CD1c-positive myeloid dendritic cell (primary cell): ENCODE data around the gene USP47.
A peak's percentile ranks its signal among the peaks of the same experiment; 100 is the strongest.

ENCODE experiments used
- DNase-seq: peaks from one replicate; pipeline ENCODE4 v3.0.0-alpha.2; 2016; ENCODE audit errors: extremely low spot score

The USP47 gene

DNA sequence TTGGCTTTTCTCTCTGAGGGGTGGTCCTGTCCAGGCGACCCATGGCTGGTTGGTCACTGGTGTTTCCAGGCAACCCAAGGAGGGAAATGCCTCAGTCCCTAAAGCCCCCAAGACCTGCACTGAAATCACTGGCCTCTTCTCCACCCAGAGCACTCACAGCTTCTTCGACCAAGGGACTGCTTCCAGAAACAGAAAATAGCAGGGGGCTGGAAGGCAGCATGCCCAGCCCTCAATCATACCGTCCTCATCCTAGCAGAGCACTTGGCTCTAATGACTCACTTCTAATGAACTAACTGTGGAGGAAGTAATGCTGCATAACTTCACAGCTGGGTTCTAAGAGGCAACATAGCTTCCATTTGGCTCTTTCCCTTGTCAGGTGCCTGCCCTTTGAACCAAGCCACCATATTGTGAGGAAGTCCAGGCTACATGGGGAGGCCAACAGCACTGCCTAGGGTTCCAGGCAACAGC is 139.1 kb downstream of the USP47 start:
- no peak for DNase-seq

DNA sequence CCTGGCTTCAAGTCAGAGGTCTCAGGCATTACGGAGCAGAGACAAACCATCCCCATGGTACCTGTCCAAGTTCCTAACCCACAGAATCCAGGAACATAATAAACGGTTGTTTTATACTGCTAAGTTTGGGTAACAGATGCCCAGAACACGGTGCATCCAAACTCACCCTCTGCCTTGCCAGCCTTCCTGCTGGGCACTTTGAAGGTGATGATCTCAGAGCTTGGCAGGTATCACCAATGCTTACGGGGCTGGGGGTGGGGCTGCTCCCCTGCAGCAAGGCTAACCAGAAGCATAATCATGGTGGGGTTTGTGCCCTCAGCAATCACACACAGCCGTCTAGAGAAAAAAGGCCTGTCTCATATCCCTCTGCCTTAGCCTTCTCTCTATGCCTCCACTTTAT is 139.6 kb downstream of the USP47 start:
- DNase-seq: no peak

DNA sequence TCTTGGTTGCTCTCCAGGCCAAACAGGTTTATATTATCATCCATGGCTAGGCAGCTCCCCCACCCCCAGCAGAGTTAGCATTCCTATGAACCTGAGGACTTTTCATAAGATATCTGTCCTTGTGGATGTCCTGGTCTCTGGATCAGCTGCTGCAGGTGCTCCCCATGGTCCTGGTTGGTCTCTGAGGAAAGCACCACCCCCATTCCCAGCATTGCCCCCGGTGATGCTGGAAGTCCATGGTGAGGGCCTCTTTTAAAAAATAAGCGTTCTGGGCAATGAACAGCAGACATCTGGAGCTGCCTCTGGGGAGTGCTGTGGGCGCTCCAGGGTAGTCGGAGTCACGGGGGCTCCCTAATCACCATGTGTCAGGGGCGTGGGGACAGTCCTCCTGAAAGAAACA is 140.1 kb downstream of the USP47 start:
- no peak for DNase-seq

DNA sequence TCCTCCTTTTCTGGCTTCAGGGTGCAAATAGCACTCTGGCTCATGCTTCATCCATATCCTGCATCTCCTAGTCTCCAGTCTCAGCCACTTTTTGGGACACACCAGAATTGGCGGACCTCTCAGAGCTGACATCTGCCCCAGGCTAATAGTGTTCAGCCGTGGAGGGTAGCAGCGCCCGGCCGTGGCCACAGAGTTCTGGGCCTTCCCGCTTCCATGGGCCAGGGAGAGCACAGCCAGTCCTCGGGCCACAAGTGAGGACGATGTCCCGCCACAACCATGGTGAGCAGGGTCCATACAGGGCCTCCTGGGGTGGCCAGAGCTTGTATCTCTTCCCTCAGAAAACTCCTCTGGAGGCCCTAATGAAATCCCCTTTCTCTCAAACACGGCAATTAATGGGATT is 140.7 kb downstream of the USP47 start:
- DNase-seq: no peak

DNA sequence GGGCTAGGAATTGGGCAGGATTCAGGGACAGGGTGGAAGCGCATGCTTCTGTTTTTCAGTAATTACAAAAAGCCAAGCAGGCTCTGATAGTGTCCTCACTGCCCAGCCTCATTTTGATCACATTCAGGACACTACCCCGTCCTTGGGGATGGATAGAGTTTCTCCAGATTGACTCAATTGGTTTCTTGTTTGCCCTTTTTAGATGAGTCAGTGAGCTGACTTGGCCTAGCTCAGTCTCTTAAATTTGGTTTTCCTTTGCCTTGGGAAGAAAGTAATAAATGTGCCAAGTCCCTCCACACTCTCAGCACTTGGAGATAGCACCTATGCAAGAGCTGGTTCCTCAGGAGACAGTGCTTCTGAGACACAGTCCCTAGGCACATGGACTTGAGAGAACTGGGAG is 141.2 kb downstream of the USP47 start:
- no peak for DNase-seq

DNA sequence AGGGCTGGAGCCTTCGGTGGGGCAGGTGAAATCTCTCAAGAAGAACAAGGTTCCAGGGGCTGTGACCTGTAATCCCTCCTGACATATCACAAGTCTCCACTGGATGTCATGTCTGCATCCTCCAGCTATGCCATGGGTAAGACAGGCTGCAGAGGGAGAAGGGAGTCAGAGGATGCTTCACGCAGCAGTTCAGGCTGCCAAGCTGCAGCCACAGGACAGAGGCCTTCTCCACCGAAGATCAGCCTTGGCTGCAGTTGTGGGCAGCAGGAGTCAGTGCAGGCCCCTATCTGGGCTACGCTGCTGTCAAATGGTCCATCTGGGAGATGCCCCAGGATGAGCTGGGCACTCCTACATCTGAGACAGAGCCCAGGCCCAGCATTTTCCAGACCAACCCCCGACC is 141.7 kb downstream of the USP47 start:
- DNase-seq: no peak

DNA sequence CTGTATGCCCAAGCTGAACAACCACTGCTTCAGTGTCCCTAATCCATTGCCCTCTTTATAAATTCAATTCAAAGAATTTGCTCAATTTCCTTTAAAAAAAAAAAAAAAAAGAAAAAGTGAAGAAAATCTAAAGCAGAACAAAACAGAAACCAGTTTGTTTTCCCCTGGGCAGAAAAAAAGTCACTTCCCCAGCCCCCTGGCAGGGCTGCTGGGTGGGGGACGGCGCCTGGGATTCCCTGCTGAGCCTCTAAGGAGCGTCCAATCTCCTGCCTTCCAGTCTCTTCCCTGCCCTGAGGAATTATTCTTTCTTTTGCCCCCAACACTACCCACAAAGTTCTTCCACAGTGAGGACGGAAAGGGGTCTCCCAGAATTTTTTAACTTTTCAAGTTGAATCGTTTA is 142.8 kb downstream of the USP47 start:
- no peak for DNase-seq

DNA sequence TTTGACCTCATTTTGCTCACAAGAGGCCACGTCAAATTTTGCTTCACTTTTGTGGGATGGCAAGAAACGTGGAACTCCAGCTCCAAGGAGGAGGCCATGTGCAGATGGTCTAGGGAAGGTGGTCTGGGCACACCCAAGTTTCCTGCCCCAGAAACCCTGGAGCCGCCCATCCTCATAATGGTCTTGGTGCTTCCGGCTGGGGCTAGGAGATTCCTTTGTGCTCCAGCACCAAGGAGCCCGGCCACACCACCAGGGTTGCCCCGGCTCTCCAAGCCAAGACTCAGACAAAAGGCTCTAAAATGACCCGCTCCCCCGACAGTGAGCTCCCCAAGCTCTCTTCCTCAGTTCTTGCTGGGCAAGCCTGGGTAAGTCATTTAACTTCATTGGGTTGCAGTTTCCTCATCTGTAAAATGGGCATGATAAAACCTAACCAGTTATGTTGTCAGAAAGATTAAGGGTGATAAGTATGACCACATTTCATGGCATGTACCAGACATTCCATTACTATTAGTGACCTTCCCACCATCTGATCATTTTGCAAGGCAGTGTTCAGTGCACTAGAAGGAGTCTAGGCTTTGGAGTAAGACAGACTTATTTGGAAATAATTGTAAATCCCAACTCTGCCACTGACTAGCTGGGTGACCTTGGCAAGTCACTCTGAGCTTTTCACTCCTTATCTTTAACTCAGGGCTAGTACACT is 143.4 kb downstream of the USP47 start:
- no peak for DNase-seq

DNA sequence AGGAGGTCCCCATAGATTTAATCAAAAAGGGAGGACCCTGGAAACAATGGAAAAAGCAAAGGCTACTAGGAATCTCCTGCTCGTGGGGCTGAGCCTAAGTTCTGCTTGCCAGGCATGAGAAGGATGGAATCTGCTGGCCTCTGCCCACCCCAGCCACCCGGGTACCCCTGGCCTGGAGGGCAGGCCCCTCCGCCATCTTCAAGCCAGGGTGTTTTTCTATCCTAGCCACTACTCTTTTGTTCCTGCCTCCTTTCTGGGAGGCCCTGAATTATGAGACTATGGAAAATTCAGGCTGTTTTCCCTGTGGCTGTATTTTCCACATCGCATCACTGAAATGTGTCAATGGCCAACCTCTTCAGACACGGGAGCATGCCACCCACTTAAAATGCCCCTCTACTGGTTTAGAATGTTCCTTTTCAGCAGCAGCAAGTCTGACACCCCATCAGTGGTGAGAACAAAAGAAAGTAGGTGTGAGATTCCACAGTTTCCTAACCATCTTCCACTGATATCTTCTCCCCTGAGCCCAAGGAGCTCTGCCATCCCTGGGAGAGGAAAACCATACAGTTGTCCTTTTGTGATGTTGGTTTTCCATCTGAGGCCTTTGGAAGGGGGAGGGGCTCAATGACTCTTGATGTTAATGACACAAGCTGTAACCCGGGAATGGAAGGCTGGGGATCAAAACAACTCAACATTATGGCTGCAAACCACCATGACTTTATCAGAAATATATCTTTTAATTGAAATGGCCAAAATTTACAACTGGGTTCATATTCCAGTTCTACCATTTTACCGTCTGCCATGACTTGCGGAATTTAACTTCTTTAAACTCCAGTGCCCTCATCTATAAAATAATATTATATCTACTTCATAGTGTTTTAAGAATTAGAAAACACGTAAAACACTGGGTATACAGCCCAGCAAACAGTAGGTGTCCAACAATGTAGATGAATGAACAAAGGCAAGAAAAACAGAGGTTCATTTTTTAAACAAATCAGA is 144.5 kb downstream of the USP47 start:
- DNase-seq: no peak

DNA sequence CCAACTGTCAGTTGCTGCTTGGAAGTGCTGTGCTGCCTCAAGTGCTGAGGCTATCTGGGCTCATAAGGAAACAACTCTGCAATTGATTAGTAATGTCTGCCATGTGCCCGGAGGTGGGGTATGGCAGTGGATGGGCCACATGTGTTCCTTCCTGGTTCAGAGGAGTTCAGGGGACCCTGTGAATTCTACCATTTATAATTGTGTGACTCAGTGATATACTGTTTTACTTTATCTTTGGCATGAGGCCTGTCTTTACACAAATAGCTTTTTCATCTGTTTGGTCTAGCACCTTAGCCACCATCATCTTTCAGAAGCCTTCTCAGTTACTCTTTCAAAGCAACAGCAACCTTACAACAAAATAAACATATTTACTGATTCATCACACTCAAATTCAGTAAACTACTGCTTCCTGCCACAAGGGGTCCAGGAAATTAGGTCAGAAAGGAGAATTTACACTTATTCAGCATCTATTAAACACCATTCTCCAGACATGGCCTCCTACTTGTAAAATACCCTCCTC is 145.8 kb downstream of the USP47 start:
- DNase-seq: no peak

DNA sequence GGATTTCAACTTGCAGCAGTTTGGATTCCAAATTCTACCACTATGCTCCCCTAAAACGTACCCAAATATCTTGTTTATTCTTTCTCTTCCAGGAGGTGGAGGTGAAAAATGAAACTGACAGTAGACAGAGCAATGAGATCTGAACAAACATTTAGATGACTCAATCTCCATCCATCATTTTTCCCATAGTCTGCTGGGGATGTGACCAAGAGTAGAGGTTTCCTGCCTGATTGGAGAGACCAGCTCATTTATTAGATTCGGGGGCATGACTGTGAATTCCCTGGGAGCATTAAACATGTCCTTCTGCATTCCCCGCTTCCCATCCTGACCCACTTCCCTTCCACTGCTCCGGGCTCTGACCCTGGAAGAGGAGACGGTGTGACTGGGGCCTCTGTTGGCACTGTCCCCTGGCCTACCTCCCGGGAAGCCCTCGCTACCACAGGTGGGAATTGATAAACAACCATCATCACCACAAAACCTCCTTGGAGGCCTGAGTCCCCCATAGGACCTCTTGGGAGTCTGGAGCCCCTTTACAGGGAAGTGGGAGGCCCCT is 146.4 kb downstream of the USP47 start:
- no peak for DNase-seq

DNA sequence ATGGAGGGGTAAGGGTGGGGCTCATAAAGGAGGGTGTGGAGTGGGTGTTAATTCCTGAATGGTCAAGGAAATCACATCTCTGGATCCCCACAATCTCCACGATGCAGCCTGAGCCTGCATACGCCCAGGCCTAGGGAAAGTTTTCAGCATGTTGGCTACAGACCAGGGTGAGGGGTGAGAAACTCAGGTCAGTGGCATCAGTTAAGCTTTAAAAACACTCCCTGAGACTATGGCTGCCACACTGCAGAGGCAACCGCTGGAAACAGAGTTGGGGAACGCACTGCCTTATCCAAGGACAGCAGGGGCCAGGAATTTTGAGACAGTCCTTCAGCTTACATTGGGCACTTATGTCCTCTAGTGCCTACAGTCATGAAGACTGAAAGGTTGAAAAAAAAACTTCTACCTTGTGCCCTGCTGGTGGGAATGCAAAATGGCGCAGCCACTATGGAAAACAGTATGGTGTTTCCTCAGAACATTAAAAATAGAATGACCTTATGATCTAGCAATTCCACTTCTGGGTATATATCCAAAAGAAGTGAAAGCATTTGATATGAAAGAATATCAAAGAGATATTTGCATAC is 147.0 kb downstream of the USP47 start:
- DNase-seq: no peak

DNA sequence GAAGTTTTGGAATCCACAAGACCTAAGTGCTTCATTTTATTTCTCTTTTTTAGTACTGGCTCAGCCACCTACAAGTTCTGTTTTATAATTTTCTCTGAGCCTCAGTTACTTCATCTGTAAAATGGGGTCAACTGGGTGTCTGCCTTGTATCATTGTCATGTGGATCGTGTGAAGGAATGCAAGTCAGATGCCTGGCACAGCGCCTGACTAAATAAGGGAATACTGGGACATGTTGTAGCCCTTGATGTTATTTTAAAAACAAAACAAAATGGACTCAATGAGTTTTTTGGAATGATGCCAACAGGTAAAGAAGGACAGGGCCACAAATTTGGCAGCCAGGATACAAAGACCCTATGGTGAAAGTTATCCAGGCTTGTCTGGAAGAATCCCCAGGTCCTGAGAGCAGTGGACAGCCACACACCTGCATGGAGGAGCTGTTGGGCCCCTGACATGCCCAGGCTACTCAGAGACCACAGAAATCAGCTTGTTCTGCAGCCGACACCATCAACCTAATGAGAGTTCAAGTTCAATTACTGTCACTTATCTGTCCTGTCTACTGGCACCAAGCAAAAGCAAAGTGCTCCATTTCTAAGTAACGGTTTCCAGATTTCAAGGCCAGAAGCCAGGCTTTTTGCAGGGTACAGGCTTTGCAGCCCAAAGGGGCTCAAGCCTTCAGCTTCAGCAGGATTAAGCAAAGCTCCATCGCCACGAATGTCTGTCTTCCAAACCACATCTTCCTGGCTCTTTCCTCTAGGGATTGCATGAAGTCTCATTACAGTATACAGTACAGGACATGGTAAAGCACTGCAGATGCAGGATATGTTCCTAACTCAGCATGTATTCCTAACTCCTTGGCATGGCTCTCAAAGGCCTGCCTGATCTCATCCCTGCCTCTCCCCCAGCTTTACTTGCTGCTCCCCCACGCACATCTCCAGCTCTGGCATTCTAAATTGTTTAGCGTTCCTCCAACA is 148.3 kb downstream of the USP47 start:
- DNase-seq: no peak

DNA sequence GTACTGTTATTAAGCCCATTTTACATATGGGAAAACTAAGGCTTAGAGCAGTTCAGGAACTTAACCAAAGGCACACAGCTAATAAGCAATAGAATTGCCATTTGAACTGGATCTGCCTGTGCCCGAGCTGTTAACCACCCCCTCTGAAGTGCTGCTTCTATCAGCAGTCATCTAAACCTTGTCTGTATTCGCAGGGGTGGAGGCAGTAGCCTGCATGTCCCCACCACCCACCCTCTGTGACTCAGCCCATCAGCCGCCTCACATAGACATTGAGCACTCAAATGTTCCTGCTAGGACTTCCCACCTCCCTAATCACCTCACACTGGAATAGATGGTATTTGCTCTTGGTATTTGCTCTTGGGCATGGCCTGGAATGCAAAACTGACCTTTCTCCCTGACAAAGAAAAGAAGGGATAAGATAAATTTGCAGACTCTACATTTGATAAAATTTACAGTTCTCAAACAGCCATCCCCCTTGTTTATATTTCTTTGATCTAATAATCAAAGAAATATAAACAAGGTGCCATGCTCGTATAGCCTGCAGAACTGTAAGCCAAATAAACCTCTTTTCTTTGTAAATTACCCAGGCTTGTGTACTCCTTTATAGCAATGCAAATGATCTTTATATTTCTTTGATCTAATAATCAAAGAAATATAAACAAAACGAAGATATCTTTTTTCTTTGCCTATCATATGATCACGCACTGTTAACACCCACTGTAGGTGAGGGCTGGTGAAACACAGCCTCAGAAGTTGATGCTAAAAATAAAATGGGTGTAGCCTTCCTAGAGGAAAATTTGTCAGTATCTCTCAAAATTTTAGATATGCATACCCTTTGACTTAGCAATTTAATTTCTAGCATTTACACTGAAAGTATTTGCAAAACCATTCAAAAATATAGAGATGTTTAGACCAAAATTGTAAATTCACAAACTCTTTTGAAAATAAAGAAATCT is 150.8 kb downstream of the USP47 start:
- no peak for DNase-seq

DNA sequence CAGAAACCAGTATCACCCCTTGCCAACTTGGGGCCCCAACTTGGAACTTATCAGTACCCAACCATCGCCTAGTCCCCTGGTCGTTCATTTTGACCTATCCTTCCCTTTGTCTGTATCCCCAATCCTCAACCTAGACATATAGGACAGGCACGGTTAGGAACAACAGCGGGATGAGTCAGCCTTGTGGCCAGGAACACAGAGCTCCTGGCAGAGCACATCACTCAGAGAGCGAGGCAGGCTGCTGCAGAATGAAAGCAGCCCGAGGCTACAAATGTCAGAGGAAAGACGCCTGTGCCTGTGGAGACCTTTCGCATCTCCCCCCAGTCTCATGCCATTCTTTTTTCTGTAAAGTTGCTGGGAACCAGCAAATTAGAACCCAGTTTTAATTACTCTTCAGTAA is 152.1 kb downstream of the USP47 start:
- no peak for DNase-seq

DNA sequence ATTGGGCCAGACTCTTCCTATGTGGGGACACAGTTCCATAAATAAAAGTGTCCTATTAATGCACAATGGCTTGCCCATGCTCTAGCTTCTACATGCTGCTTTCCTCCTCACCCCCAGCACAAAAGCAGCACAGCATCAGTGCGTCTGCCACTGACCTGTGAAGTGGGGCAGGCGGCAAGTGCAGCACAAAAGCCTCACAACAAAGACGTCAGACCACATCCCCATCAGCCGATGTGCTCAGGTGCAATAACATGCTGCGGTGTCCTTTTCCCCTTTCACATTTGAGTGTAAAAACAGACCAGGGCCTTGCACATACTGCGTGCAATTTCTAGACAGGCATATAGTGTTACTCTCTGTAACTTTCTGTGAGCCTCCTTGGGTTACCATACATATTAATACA is 153.8 kb downstream of the USP47 start:
- no peak for DNase-seq

DNA sequence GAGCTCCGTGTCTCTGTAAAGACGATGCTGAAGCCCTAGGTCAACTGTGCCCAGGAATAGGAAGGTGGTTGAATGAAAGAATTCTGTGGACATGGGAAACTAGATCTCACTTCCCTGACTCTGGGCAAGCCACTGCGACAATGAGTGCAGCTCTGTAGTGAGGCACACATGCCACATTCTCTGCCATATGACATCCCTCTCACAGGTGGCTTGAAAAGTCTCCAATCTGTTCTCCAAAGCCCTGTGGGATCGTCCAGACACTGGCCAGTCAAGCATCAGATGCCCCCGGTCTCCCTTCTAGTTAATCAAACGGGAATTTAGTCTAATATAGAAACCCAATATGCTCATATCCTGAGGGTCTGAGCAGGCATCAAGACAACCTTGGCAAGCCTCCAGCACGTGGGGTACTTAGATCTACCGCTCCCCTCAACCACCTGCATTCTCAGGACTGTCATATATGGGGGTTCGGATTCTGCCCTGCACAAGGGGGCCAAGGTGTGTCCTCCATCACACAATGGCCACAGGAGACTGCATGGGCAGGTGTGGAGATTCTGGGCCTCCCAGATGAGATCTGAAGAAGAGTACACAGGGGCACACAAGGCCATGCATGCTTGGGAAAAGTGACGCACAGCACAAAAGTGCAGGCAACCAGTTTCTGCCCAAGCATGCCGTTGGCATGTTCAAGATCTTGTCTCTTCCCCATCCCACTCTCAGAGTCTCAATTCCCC is 154.7 kb downstream of the USP47 start:
- DNase-seq: no peak

DNA sequence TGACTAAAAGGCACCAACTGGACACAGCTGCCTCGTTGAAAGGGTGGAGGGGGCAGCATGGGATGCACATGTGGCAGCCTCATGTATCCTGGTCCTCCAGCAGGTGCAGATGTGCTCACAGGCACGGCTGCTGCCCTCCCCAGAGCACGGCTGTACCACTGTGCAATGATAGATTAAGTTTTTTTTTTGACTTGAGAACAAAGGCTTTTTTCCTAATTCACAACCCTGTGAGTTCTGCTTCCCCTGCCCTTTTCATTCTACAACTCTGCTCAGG is 155.2 kb downstream of the USP47 start:
- no peak for DNase-seq

DNA sequence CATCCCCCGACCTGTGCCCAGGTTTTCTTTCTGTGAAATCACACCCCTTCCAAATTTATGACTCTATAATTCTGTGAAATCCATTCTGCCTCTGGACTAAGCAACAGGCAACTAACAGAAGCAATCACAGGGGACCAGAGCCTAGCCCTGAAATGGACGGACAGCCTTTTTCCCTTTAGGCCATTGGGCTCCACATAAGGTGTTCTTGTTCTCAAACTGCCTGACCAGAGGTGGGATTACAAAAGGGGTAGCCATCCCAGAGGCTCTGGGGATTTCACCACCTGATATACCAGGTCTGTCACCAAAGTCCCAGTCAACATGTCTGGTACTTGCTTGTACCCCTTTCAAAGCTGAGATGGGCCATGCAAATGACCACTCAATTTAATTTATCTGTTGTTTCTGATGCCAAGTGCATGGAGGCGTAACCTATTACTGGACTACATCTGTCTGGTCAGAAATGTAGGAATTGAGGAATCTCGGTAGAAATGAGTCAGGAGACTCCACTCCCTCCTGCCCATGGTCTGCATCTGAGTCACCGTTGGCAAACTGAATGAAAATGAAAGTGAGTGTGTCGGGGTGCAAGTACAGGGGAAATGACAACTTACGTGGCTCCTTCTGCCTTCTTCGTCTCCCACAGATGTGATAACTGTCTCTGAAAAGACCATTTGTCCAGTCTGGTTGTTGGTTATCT is 156.5 kb downstream of the USP47 start:
- DNase-seq: peak; percentile 3
